MG63 (cell line): ENCODE data around the gene PRICKLE3. TPM values are rescaled to one million over a fixed set of nuclear protein-coding genes. Genes with fewer than 3 reads are reported as not detected.
"Not testable (repeated sequence)": the region's sequence is repeated elsewhere in the genome, so short reads cannot be mapped to it uniquely, and the experiment has no call there.

ENCODE experiments used
- DNase-seq: peaks from one replicate; pipeline ENCODE4 v3.0.0-alpha.2; 2020
- H3K27me3 ChIP-seq: fragments of 250-450 bp; sonication (Bioruptor Pico); 2 replicates; pipeline ENCODE4 v1.5.1; 2020; ENCODE audit warnings: mild to moderate bottlenecking, moderate library complexity
- H3K36me3 ChIP-seq: fragments of 250-450 bp; sonication (Bioruptor Pico); 2 replicates; pipeline ENCODE4 v1.5.1; 2020; ENCODE audit warnings: mild to moderate bottlenecking, moderate library complexity
- H3K4me3 ChIP-seq: fragments of 250-450 bp; sonication (Bioruptor Pico); 2 replicates; pipeline ENCODE4 v1.5.1; 2020; ENCODE audit warnings: mild to moderate bottlenecking, moderate library complexity
- H3K9me3 ChIP-seq: fragments of 250-450 bp; sonication (Bioruptor Pico); 2 replicates; pipeline ENCODE4 v1.5.1; 2020; ENCODE audit warnings: mild to moderate bottlenecking, moderate library complexity
- total RNA-seq: library from RNA; depleted of rRNA; stranded (reverse); fragments of >200 nt; shearing (Covaris generic); gene quantifications from 2 replicates; pipeline ENCODE4 v1.2.3, GENCODE V29; 2014; ENCODE audit warnings: low replicate concordance

Gene PRICKLE3
- total RNA-seq, 1 experiment from 2014 or later, result 8.3 TPM

DNA sequence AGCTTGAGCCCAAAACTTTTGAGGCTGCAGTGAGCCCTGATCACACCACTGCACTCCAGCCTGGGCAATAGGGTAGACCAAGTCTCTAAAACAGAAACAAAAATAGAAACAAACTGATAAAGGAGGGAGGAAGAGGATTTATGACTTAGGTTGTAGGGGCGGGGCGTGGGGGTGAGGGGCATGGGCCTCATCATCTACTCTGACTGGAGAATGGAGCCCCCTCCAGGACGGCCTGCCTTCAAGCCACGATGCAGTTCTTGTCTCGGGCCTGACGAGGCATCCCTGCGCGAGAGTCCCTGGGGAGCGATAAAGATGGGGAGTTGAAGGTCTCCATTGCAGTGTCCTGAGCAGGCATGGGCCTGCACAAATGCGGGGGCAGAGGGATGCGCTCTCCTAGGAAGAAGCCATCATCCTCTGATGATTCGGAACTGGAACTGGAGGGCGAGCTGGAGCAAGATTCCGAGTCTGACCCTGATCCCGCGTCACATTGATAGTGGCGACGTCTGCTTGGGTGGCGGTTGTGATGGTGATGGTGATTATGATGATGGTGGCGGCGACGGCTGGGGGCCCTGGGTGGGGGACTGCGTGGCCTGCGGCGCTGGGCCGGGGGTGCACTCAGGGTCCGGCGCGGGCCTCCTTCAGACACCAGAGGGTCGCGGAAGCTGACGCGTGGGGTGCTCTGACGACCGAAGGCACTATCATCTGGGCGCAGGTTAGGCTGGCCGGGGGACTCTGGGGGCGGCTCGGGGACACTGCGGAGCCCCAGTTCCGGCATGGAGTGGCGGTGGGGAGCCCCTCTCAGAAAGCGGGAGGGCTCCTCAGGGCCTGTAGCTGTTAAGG, 10.5 kb downstream of the PRICKLE3 start:
- Histone ChIP-seq H3K9me3 (no peaks in the 10 kb centered on the region), H3K36me3 (peaks cover 21% of the 10 kb centered on the region), H3K4me3 (no peak overlapping the region), H3K27me3 (no peaks in the 10 kb centered on the region)
- DNase-seq, result no peak

DNA sequence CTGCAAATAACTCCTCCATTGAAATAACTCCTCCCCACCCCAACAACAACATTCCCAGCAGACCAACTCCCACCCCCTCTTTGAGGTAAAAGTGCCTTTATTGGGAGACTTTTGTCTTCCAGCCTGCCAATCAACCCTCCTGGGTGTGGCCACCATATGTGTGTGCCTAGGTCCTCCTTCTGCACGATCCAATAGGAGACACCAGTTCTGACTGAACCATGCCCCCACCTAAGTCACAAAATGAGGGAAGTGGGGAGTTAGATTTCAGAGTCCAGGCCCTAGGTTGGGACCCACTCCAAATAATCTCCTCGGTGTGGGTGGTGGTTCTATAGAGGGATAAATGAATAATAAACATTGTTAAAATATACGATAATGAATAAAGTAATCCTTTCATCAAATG, 11.4 kb downstream of the PRICKLE3 start:
- DNase-seq, result no peak
- peaks cover 21% of the 10 kb centered on the region for H3K36me3 ChIP-seq

DNA sequence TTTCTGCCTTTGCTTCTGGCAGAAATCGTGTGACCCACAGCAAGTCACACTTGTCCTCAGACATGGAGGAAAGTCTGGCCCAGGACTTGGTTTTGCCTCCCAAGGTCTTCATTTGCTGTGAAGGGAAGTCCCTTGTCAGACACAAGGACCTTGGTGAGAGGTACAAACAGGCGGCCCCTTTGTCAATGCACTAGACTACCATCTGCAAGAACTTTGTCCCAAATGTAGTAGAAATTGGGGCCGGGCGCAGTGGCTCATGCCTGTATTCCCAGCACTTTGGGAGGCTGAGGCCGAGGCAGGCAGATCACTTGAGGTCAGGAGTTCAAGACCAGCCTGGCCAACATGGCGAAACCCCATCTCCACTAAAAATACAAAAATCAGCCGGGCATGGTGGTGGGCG, 12.6 kb downstream of the PRICKLE3 start:
- not testable (repeated sequence) for H3K4me3 ChIP-seq, DNase-seq, H3K27me3 ChIP-seq, H3K9me3 ChIP-seq
- H3K36me3 ChIP-seq, result peaks cover 21% of the 10 kb centered on the region

More for the DNA sequence above, 11.4 kb downstream of the PRICKLE3 start:
- Histone ChIP-seq H3K9me3 (no peaks in the 10 kb centered on the region), H3K4me3 (no peak overlapping the region), H3K27me3 (no peaks in the 10 kb centered on the region)

DNA sequence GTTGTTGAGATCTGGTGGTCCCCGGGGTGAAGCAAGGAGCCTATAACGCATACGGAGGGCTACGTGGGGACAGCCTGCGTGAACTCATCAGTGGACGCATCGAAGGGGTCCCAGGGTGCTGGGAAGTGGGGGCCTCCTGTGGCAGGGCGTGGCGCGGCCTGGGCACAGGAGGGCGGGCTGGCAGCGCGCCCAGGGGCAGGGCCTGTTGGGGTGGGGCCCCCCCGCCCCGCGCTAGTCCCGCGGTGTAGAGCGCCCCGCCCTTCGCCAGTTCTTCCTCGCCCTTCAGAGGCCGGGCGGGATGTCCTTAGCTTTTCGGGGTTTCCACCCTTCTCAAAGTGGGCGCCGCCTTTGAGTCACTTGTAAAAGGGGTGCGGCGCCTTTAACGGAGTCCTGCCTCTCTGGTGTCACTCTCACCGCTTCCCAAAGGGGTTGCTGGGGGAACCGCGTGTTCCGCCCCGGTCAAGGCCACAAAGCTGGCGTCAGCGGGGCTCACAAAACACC, 13.8 kb downstream of the PRICKLE3 start:
- Histone ChIP-seq H3K4me3 (peak overlapping the region; percentile 81), H3K9me3 (no peaks in the 10 kb centered on the region), H3K27me3 (no peaks in the 10 kb centered on the region), H3K36me3 (peaks cover 21% of the 10 kb centered on the region)
- peak; percentile 77 for DNase-seq

DNA sequence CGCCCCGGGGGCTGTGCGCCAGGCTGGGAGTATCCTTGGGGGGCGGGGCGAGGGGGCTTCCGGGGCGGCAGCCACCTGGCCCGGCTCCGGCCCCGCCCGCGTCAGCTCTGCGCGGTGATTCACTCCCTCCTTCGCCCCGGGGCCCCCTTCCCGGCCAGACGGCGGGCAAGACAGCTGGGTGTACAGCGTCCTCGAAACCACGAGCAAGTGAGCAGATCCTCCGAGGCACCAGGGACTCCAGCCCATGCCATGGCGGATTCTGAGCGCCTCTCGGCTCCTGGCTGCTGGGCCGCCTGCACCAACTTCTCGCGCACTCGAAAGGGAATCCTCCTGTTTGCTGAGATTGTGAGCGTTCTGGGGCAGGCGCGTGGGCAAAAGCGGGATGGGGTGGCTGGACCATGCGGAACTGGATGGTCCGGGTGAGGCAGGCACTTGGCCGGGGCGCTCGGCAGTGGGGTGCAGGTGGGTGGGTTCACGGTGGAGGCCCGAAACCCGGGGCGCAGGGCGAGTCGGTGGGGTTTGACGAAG, 14.4 kb downstream of the PRICKLE3 start, which contains the start of gene PLP2:
PLP2 (plus strand) TSS at position 147 of the 528 bp plus-strand sequence; CDS start at position 250, 103 bp downstream.
- peak; percentile 80 for DNase-seq
- Histone ChIP-seq H3K9me3 (no peaks in the 10 kb centered on the region), H3K4me3 (peak within 1 kb of the TSS; percentile 81), H3K36me3 (peaks cover 21% of the 10 kb centered on the region), H3K27me3 (no peaks in the 10 kb centered on the region)

DNA sequence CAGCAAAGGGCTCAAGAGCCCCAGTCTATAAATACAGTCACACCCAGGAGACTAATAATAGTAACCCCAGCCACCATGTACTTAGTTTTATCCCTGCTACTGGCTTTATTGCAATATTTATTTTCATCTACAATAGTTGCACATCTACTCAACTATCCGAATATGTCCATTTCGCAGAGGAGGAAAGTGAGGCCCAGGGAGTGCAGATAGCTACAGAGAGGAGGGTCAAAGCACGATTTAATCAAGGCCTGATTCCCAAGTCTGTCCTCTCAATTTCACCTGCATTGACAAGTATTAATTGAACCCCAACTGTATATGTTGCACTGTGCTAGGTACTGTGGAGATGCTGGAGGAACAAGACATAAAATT, 18.4 kb downstream of the PRICKLE3 start:
- Histone ChIP-seq H3K36me3 (peaks cover 3% of the 10 kb centered on the region; the same call in 1 of the 2 replicates), H3K27me3 (no peaks in the 10 kb centered on the region), H3K9me3 (no peaks in the 10 kb centered on the region), H3K4me3 (peak overlapping the region; percentile 37)
- DNase-seq, result no peak

DNA sequence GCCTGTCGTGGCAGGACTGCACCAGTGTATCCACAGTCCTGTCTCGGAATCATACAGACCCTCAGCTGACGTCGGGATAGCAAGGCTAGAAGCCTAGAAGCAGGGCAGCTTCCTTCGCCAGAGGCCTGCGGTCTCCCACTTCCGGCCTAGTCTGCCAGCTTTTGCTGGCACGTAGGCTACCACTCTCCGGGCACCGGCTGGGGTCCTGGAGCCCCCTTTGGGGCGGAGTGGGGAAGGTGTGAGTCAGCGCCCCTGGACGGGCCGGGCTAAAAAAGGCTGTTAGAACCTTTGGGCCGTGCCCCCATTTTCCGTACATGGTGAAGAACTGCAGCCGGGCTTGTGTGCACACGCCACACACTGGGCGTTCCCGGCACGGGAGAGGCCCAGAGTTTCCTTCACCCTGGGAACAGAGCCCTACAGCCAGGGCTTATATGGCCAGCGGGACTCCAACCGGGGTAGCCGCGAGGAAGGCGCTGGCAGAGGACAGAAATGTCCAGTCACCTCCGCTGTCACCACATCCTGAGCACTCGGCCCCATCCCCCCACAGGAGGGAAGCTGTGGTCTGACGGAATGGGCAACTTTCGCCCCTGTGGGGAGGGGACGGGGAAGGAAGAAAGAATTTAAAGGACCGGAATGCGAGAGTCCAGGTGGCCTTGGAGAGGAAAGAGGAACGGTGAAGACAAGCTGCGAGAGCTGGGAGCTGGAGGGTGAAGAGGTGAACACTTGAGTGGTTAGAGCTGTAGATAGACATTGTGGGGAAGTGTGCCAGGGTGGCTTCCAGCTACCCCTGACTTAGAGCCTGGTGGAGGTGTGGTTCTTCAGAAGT, 19.0 kb downstream of the PRICKLE3 start:
- no peaks in the 10 kb centered on the region for H3K27me3 ChIP-seq
- no peaks in the 10 kb centered on the region for H3K36me3 ChIP-seq
- DNase-seq, result peak; percentile 91
- no peaks in the 10 kb centered on the region for H3K9me3 ChIP-seq
- peak overlapping the region; percentile 37 for H3K4me3 ChIP-seq

DNA sequence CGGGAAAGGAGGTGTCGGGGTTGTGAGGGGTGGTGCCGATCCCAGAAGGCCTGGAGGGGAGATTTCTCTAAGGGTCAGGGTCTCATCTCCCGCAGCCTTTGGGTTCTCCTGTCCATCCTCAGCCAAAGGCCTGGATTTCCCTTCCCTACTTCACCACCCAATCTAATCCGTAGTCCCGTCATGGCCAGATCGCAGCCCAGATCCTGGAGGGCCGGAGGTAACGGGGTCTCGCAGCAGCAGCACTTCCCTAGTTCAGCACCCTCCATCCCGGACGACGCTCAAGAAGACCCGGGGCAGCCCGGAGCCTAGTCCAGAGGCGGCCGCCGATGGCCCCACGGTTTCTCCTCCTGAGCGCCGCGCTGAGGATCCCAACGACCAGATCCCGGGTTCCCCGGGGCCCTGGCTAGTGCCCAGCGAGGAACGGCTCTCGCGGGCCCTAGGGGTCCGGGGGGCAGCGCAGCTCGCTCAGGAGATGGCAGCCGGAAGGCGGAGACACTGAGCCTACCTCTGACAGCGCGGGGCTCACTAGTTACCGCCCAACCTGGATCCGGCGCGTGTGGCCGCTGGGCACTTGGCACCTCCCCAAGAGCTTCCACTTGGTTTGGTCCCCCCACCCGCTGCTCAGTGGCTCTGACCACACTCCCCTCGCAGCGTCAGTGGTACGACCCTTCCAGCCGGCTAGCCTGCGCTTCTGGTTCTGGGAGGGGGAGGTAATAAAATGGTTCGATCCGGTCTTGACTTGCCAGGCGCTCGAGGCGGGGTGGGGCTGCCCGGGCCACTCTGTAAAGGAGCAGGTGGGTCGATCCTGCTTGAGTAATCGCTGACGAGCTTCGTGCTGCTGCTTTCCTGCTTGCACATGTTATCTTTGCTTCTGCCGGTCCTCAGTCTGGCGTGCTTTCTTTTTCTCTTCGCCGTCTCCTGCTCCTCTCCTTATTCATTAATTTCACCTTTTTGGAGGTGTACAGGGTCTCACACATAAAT, 20.0 kb downstream of the PRICKLE3 start:
- no peaks in the 10 kb centered on the region for H3K9me3 ChIP-seq
- peak; percentile 61 for DNase-seq
- H3K27me3 ChIP-seq, result no peaks in the 10 kb centered on the region
- peak overlapping the region; percentile 37 for H3K4me3 ChIP-seq
- no peaks in the 10 kb centered on the region for H3K36me3 ChIP-seq

DNA sequence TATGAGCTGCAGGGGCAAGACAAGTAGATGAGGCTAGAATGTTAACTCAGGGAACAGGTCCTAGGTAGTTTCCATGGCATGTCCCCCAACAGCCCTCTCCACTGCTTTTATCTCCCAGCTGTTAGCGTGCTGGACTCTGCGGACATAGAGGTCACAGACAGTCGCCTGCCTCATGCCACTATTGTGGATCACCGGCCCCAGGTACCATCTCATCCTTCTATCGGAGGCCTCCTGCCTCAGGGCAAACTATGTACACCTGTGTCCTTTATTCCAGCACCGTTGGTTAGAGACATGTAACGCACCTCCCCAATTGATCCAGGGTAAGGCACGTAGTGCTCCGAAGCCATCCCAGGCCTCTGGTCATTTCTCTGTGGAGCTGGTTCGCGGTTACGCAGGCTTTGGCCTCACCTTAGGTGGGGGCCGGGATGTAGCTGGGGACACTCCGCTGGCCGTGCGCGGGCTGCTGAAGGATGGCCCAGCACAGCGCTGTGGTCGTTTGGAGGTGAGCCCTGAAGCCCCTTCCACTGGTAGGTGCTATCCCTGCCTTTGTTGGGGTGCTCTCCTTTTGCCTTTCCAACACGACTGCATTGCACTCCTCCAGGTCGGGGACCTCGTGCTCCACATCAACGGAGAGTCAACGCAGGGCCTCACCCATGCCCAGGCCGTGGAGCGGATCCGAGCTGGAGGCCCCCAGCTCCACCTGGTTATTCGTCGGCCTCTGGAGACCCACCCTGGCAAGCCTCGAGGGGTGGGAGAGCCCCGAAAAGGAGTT, 21.4 kb downstream of the PRICKLE3 start:
- H3K4me3 ChIP-seq, result no peak overlapping the region
- H3K27me3 ChIP-seq, result no peaks in the 10 kb centered on the region
- no peaks in the 10 kb centered on the region for H3K36me3 ChIP-seq
- no peaks in the 10 kb centered on the region for H3K9me3 ChIP-seq
- no peak for DNase-seq

DNA sequence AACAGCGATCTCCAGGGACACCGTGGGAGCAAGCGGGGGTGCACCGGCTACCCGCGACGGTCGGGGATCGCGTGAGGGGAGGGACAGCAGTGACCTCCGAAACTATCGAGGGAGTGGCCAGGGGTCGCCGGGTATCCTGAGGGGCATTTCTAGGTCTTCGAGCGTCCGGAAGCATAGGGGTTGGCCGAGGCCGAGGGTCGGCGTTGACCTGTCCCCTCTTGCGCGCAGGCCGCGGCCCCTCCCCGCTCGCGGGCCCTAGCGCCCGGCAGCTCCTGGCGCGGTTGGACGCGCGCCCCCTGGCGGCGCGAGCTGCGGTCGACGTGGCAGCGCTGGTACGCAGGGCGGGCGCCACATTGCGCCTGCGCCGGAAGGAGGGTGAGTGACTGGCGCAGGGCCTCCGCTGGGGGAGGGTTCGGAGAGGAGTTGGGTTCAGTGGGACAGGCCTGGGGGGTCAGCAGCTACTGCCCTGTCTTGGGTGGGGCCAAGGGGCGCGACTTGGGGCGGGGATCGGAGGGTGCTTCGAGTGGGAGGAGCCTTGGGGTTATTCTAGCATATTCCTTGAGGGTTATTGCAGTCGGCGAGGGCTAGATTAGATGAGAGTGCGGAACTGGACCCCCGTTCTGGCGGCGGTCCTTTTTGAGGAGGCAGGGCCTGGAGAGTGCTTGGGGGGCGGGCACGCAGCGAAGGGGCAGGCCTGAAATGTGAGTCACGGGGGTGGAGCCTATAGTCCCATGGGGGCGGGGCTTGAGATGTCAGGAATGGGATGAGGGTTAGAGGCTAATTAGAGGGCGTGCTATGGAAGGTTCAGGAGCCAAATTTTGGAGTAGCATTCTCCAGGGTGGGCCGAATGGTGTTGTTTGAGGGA, 22.4 kb downstream of the PRICKLE3 start:
- no peaks in the 10 kb centered on the region for H3K36me3 ChIP-seq
- DNase-seq, result peak; percentile 84
- no peaks in the 10 kb centered on the region for H3K27me3 ChIP-seq
- H3K4me3 ChIP-seq, result peak overlapping the region; percentile 33
- no peaks in the 10 kb centered on the region for H3K9me3 ChIP-seq

DNA sequence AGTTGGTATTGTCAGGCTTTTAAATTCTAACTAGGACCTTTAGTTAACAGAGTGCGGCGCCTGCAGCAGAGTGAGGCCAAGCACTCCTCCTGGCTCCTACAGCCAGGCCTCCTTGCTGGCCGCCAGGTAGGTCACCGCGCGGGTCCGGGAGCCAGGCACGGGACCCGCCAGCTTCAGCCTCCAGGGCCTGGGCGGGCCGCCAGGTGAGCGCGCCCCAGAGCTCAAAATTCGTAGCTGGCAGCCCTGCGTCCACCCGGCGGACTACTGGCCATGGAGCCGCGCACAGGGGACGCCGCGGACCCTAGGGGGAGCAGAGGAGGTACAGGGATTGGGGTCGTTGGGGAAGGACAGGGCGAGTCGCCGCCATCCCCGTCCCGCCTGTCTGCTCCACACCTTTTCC, 23.6 kb downstream of the PRICKLE3 start, which contains the start of gene MAGIX:
MAGIX (plus strand) TSS at position 139 of the 400 bp plus-strand sequence; CDS start at position 271, 132 bp downstream.
- Histone ChIP-seq H3K4me3 (peak within 1 kb of the TSS; percentile 30), H3K27me3 (no peaks in the 10 kb centered on the region), H3K36me3 (no peaks in the 10 kb centered on the region), H3K9me3 (no peaks in the 10 kb centered on the region)
- no peak for DNase-seq

DNA sequence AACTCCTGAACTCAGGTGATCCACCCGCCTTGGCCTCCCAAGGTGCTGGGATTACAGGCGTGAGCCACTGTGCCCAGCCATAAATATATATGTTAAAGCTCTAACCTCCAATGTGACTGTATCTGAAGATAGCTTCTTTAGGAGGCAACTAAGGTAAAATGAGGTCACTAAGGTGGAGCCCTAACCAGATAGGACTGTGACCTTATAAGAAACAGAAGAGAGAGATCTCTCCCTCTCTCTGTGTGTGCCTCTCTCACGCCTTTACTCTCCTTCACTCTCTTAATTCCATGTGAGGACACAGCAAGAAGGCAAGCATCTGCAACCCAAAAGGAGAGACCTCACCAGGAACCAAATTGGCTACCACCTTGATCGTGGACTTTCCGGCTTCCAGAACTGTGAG, 24.5 kb downstream of the PRICKLE3 start:
- no peaks in the 10 kb centered on the region for H3K9me3 ChIP-seq
- no peak for DNase-seq
- no peaks in the 10 kb centered on the region for H3K36me3 ChIP-seq
- H3K4me3 ChIP-seq, result no peak overlapping the region
- no peaks in the 10 kb centered on the region for H3K27me3 ChIP-seq

DNA sequence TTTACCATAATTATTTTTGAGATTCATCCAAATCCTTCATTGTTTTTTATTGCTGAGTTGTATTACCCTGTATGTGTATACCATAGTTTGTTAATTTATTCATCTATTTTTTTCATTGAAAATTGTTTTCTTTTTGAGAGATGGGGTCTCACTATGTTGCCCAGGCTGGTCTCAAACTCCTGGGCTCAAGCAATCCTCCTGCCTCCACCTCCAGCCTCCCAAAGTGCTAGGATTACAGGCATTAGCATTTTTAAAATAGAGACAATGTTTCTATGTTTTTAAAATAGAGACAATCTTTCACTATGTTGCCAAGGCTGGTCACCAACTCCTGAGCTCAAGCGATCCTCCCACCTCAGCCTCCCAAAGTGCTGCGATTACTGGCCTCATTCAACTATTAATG, 25.3 kb downstream of the PRICKLE3 start:
- H3K27me3 ChIP-seq, result no peaks in the 10 kb centered on the region
- DNase-seq, result no peak
- H3K9me3 ChIP-seq, result no peaks in the 10 kb centered on the region
- no peak overlapping the region for H3K4me3 ChIP-seq
- H3K36me3 ChIP-seq, result no peaks in the 10 kb centered on the region

DNA sequence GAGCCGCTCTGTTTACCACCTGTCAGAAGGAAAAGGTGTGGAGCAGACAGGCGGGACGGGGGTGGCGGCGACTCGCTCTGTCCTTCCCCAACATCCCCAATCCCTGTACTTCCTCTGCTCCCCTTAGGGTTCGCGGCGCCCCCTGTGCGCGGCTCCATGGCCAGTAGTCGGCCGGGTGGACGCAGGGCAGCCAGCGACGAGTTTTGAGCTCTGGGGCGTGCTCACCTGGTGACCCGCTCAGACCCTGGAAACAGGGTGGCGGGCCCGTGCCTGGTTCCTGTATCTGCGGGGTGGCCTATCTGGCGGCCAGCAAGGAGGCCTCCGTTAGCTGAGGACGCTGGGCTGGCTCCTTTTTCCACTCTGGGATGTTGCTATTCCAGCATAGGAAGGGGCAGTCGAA, 29.0 kb downstream of the PRICKLE3 start:
- H3K27me3 ChIP-seq, result no peaks in the 10 kb centered on the region
- H3K9me3 ChIP-seq, result no peaks in the 10 kb centered on the region
- H3K4me3 ChIP-seq, result no peak overlapping the region
- DNase-seq, result no peak
- no peaks in the 10 kb centered on the region for H3K36me3 ChIP-seq
